Measurements from ENCODE around the gene SPACDR. TPM values are rescaled to one million over a fixed set of nuclear protein-coding genes. Genes with fewer than 3 reads are reported as not detected.

SPACDR gene
- polyA plus RNA-seq, 1 donor from 2014 or later = not detected

GRCh38 chr7:100432621-100433275, 31.3 kb downstream of the SPACDR start:
- no peak overlapping the region for H2AFZ ChIP-seq (ENCODE audit: low read depth, low read length)
- H3K4me2 ChIP-seq (ENCODE audit: low read length) = no peak overlapping the region
- H3K27ac ChIP-seq (ENCODE audit: low read length) = no peak overlapping the region
- no peaks in the 10 kb centered on the region for H3F3A ChIP-seq (ENCODE audit: insufficient read depth, low read length, poor library complexity, severe bottlenecking)
- H3K9ac ChIP-seq (ENCODE audit: low read length) = no peak overlapping the region
- H3K27me3 ChIP-seq (ENCODE audit: insufficient read depth, low read depth, low read length) = no peaks in the 10 kb centered on the region
- H3K9me3 ChIP-seq (ENCODE audit: low read length) = no peaks in the 10 kb centered on the region
- H3K79me2 ChIP-seq (replicated peaks; ENCODE audit: insufficient read depth, low read length) = peaks cover 25% of the 10 kb centered on the region
- no peaks in the 10 kb centered on the region for H3K36me3 ChIP-seq (ENCODE audit: insufficient read depth, low read length)
- TF ChIP-seq EZH2 (IDR thresholded peaks at IDR 0.05; ENCODE audit: borderline replicate concordance, insufficient read depth, low read length, poor library complexity, severe bottlenecking) = no peak
- TF ChIP-seq REST (IDR thresholded peaks at IDR 0.05; ENCODE audit: borderline replicate concordance) = no peak
- no peak for TF ChIP-seq TAF1 (IDR thresholded peaks at IDR 0.05; ENCODE audit: low read depth)
- TF ChIP-seq MXI1 (conservative IDR thresholded peaks at IDR 0.05; ENCODE audit: poor library complexity, severe bottlenecking) = no peak
- no peak for TF ChIP-seq POLR2AphosphoS5 (IDR thresholded peaks at IDR 0.05)
- no peak for TF ChIP-seq CTCF (IDR thresholded peaks at IDR 0.05; ENCODE audit: poor library complexity, severe bottlenecking)
- TF ChIP-seq EP300 (conservative IDR thresholded peaks at IDR 0.05; ENCODE audit: poor library complexity, severe bottlenecking) = no peak
- no peak for TF ChIP-seq RAD21 (conservative IDR thresholded peaks at IDR 0.05)
- TF ChIP-seq SMC3 (conservative IDR thresholded peaks at IDR 0.05; ENCODE audit: poor library complexity) = no peak
- peak overlapping the region; percentile 81 for H3K4me3 ChIP-seq (ENCODE audit: low read length)
- H3K9me2 ChIP-seq (ENCODE audit: insufficient read depth, low read length) = no peaks in the 10 kb centered on the region
- H4K20me1 ChIP-seq (ENCODE audit: insufficient read depth) = no peaks in the 10 kb centered on the region

DNA sequence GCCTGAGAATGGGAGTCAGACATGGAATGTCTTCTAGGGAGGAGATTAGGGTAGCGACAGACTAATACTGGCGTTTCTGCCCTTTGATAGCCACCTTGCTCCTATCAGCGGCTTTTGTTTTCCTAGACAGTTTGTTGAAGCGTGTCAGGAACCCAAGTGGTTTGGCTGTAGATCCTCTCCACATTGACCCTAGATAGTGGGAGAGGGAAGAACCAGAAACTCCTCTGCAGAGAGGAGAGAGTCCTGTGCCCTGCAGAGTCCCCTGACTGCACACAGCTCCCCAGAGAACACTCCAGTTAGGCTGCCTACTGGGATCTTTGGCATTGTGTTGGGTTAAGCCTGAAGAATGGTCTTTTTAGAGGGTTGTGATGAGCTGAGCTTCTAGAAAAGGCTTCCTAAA, 32.0 kb downstream of the SPACDR start:
- no peaks in the 10 kb centered on the region for H3K36me3 ChIP-seq (ENCODE audit: insufficient read depth, low read length)
- no peak overlapping the region for H3K9ac ChIP-seq (ENCODE audit: low read length)
- no peaks in the 10 kb centered on the region for H3K9me2 ChIP-seq (ENCODE audit: insufficient read depth, low read length)
- peak overlapping the region; percentile 81 for H3K4me3 ChIP-seq (ENCODE audit: low read length)
- H3K9me3 ChIP-seq (ENCODE audit: low read length) = no peaks in the 10 kb centered on the region
- H3K79me2 ChIP-seq (replicated peaks; ENCODE audit: insufficient read depth, low read length) = peaks cover 25% of the 10 kb centered on the region
- H3K4me2 ChIP-seq (ENCODE audit: low read length) = no peak overlapping the region
- H4K20me1 ChIP-seq (ENCODE audit: insufficient read depth) = no peaks in the 10 kb centered on the region
- H3F3A ChIP-seq (ENCODE audit: insufficient read depth, low read length, poor library complexity, severe bottlenecking) = no peaks in the 10 kb centered on the region
- H3K27me3 ChIP-seq (ENCODE audit: insufficient read depth, low read depth, low read length) = no peaks in the 10 kb centered on the region
- TF ChIP-seq SMC3 (conservative IDR thresholded peaks at IDR 0.05; ENCODE audit: poor library complexity) (no peak), EP300 (conservative IDR thresholded peaks at IDR 0.05; ENCODE audit: poor library complexity, severe bottlenecking) (no peak), RAD21 (conservative IDR thresholded peaks at IDR 0.05) (no peak), POLR2AphosphoS5 (IDR thresholded peaks at IDR 0.05) (no peak)
- no peak overlapping the region for H3K27ac ChIP-seq (ENCODE audit: low read length)
- H2AFZ ChIP-seq (ENCODE audit: low read depth, low read length) = no peak overlapping the region

Data from neural cell (in vitro differentiated cells).